Stimulated activated CD8-positive, alpha-beta memory T cell treated with anti-CD3 and anti-CD28 coated beads, Interleukin-7, amount 100 ng/mL, for 1 hour (primary cell): ENCODE data around the gene VASP.

Experiments used
- DNase-seq, 2 donors: peaks; one replicate each; pipeline ENCODE4 v3.0.0-alpha.2; 2020; ENCODE audit warnings: low read depth in 2 of 2

The VASP gene

GRCh38 chr19:45514376-45515051, 7.2 kb downstream of the VASP start:
- DNase-seq, result no peak

GRCh38 chr19:45515081-45515624, 7.9 kb downstream of the VASP start:
- DNase-seq, result peak in 1 of 2 donors; percentile 21

- no peak for DNase-seq
These were observed 8.6 kb downstream of the VASP start for GRCh38 chr19:45515807-45516401.

DNA sequence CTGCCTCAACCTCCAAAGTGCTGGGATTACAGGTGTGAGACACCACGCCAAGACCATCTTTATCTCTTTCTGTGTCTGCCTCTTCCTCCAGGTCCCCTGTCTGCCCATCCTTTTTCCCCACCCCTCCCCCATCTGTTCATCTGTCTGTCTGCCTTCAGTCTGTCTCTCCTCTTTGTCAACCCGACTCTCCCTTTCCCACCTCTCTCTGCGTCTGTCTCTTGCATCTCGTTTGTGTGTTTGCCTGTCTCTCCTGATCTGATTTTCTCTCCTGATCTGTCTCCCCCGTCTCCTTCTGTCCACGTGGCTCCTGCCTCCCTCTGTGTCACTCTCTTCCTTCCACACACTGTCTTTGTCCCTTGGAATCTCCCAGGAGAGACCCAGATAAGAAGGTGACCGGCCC, 10.0 kb downstream of the VASP start:
- DNase-seq, result no peak

GRCh38 chr19:45517641-45518468, 10.6 kb downstream of the VASP start:
- DNase-seq, result no peak

- no peak for DNase-seq
These were observed 11.2 kb downstream of the VASP start for GRCh38 chr19:45518469-45518826.

DNA sequence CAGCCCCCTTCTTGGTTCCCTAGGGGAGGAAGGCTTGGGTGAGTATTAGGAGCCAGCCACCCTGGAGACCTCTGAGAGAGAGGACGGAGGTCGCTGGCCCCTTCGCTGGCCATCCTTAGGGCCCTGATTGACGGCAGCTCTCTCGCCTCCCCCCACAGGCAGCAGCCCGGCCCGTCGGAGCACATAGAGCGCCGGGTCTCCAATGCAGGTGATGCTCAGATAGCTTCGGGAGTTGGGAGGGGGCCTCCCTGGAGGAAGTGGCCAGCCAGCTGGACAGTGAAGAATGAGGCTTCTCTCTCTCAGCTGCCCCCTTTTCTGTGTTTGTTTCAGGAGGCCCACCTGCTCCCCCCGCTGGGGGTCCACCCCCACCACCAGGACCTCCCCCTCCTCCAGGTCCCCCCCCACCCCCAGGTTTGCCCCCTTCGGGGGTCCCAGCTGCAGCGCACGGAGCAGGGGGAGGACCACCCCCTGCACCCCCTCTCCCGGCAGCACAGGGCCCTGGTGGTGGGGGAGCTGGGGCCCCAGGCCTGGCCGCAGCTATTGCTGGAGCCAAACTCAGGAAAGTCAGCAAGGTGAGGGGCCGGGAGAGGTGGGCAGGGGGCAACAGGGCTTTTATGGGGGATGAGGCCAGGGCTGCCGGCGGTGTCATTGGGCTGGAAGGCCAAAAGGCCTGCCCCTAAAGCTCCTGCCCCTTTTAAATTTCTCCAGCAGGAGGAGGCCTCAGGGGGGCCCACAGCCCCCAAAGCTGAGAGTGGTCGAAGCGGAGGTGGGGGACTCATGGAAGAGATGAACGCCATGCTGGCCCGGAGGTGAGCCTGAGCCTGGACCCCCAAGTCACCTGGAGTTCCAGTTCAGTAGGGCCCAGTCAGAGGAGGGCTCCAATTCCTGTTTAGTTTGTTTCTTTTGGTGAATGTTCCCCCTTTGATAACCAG, 15.0 kb downstream of the VASP start:
- DNase-seq, result no peak

DNA sequence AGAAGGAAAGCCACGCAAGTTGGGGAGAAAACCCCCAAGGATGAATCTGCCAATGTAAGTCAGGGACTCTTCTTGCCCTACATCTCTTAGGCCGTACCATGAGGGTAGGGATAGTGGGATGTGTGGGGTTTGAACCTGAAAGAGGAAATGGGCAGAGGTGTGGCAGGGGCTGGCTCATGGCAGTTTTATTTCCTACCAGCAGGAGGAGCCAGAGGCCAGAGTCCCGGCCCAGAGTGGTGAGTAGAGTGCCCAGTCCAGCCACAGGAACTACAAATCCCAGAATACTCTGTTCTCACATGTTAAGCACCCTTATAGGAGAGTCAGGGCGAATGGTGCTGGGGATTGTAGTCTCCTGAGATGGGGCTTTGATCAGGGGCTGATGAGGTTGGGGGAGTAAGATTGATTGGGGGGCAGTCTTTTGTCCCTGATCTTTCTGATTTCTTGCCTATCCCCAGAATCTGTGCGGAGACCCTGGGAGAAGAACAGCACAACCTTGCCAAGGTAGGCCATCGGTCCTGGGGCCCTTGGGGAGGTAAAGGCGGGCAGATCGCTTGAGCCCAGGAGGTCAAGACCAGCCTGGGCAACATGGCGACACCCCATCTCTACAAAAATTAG, 16.5 kb downstream of the VASP start:
- DNase-seq, result peak; percentile 20 to 38

DNA sequence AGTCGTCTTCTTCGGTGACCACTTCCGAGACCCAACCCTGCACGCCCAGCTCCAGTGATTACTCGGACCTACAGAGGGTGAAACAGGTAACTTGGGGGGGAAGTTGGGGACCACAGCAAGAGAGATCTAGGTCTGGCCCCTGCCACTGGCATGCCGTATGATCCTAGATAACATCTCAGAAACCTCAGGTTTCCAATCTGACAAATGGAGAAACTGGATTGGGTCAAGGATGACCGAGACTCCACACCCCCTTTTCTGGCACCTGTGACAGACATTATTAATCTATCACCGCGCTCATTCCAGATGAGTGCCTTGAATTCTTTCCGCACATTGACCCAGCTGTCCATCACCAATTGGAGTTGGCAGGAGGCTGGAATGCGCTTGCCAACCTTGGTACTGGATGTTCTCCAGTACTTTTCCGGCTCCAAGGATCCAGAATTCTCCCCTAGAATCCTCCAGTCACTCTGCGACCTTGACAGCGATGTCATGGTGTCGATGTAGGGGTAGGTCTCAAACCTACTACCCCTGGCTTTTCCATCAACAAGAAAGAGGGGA, 17.4 kb downstream of the VASP start:
- no peak for DNase-seq

DNA sequence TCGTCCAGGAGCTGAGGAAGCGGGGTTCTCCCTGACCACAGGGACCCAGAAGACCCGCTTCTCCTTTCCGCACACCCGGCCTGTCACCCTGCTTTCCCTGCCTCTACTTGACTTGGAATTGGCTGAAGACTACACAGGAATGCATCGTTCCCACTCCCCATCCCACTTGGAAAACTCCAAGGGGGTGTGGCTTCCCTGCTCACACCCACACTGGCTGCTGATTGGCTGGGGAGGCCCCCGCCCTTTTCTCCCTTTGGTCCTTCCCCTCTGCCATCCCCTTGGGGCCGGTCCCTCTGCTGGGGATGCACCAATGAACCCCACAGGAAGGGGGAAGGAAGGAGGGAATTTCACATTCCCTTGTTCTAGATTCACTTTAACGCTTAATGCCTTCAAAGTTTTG, 18.9 kb downstream of the VASP start:
- no peak for DNase-seq

- DNase-seq, result no peak
These were observed 19.7 kb downstream of the VASP start for GRCh38 chr19:45526971-45527370.

GRCh38 chr19:45527731-45528130, 20.5 kb downstream of the VASP start:
- no peak for DNase-seq

GRCh38 chr19:45528149-45528743, 21.0 kb downstream of the VASP start:
- DNase-seq, result no peak

- DNase-seq, result no peak
These were observed 21.6 kb downstream of the VASP start for GRCh38 chr19:45528744-45529419.

DNA sequence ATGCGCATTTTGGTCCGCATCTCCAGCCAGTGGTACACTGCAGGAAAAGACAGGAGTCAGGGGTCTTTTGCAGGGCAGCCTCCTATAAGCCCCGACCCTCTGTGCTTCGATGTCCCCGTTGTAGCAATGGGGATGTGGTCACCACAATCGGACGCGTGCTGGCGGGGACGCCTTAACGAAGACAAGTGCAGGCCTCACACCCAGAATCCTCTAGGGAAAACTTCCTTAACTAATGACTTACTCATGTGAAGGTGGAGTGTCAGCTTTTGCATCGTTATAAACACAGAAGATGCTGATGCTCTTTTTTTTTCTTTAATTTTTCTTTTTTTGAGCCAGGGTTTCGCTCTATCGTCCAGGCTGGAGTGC, 22.1 kb downstream of the VASP start:
- no peak for DNase-seq

DNA sequence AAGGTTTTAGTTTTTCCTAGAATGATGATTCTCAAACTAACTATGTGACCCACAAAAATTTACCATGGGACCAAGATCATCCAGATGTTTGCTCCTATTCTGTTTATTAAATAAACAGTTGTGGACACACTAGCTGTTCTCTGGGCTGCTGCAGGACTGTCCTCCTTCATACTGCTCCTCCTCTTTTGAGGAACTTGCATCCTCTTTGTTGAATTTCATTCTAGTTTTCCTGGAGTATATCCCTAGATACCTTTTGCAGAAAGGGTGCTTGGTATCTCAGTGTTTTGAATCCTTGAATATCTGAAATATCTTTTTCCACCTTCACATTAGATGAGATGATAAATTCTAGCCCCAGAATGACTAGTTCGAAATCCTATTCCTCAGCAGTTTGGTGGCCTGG, 24.1 kb downstream of the VASP start:
- DNase-seq, result no peak

DNA sequence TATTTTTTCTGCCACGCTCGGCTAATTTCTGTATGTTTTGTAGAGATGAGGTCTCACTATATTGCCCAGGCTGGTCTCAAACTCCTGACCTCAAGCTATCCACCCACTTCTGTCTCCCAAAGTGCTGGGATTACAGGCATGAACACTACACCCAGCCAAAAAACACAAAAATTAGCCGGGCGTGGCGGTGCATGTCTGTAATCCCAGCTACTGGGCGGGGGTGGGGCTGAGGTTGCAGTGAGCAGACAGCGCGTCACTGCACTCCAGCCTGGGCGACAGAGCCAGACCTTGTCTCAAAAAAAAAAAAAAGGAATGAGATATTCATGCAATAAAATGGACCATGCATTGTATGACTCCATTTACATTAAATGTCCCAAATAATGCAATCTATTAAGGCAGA, 32.2 kb downstream of the VASP start:
- DNase-seq, result no peak

DNA sequence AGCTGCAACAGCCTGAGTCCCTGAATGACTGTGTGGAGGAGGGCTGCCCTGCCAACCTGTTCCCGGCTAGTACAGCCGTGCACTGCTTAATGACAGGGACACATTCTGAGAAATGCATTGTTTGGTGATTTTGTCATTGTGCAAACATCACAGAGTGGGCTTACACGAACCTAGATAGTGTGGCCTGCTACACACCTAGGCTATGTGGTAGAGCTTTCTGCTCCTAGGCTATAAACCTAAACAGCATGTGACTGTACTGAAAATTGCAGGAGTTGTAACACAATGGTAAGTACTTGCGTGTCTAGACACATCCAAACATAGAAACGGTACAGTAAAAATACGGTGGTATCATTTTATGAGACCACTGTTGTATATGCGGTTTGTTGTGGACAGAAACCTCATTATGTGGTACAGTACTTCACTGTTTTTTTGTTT, 35.0 kb downstream of the VASP start:
- DNase-seq, result no peak

- DNase-seq, result no peak
These were observed 40.0 kb downstream of the VASP start for GRCh38 chr19:45547211-45547770.
